NCI-H2029 (cell line): Measurements from ENCODE around the gene RPL10.

ENCODE experiments used
- DNase-seq: peaks from one replicate; lab custom pipeline; 2025; lab: John Stamatoyannopoulos, UW

RPL10 gene

GRCh38 chrX:154397888-154398667 is at the start of gene RPL10:
TSS of gene RPL10 (plus strand) at chrX:154398377. CDS start at chrX:154398520, 143 bp downstream.
- peak; percentile 91 for DNase-seq

- DNase-seq, result no peak
Measured at GRCh38 chrX:154348646-154349358, 49.4 kb upstream of the RPL10 start.

- no peak for DNase-seq
Measured at GRCh38 chrX:154349359-154349935, 48.7 kb upstream of the RPL10 start.

GRCh38 chrX:154349979-154350378 is 48.2 kb upstream of the RPL10 start:
- DNase-seq, result no peak

GRCh38 chrX:154350429-154351182 is 47.6 kb upstream of the RPL10 start:
- DNase-seq, result no peak

- no peak for DNase-seq
Measured at GRCh38 chrX:154351183-154352011, 46.8 kb upstream of the RPL10 start.

- DNase-seq, result no peak
Measured at GRCh38 chrX:154352012-154352401, 46.2 kb upstream of the RPL10 start.

GRCh38 chrX:154352466-154352865 is 45.7 kb upstream of the RPL10 start:
- DNase-seq, result no peak

GRCh38 chrX:154353172-154353843 is 44.9 kb upstream of the RPL10 start:
- DNase-seq, result no peak

- DNase-seq, result no peak
Measured at GRCh38 chrX:154354013-154354412, 44.2 kb upstream of the RPL10 start.

- no peak for DNase-seq
Measured at GRCh38 chrX:154354516-154354915, 43.7 kb upstream of the RPL10 start.

GRCh38 chrX:154355094-154355775 is 42.9 kb upstream of the RPL10 start:
- no peak for DNase-seq

GRCh38 chrX:154355776-154356140 is 42.4 kb upstream of the RPL10 start:
- no peak for DNase-seq

- no peak for DNase-seq
Measured at GRCh38 chrX:154356596-154356995, 41.6 kb upstream of the RPL10 start.

GRCh38 chrX:154357205-154357604 is 41.0 kb upstream of the RPL10 start:
- no peak for DNase-seq

- no peak for DNase-seq
Measured at GRCh38 chrX:154358011-154358410, 40.2 kb upstream of the RPL10 start.

GRCh38 chrX:154358829-154359228 is 39.3 kb upstream of the RPL10 start:
- no peak for DNase-seq

GRCh38 chrX:154359362-154360154 is 38.6 kb upstream of the RPL10 start:
- DNase-seq, result no peak

- no peak for DNase-seq
Measured at GRCh38 chrX:154360155-154360713, 37.9 kb upstream of the RPL10 start.
